ENCODE measurements around the gene RPL5.

GRCh38 chr1:92862605-92863004, 30.8 kb downstream of the RPL5 start:
- no peak for TF ChIP-seq CTCF (conservative IDR thresholded peaks at IDR 0.05; ENCODE audit: low read depth in 2 of 2)
- TF ChIP-seq REST (IDR thresholded peaks at IDR 0.05; ENCODE audit: unreplicated experiment): no peak
- no peak for TF ChIP-seq POLR2AphosphoS5 (IDR thresholded peaks at IDR 0.05; ENCODE audit: low read depth)
- TF ChIP-seq NANOG (IDR thresholded peaks at IDR 0.05; ENCODE audit: borderline replicate concordance): no peak
- no peak for TF ChIP-seq EZH2phosphoT487 (IDR thresholded peaks at IDR 0.05; ENCODE audit: unreplicated experiment)
- no peak for TF ChIP-seq JUNB (IDR thresholded peaks at IDR 0.05; ENCODE audit: unreplicated experiment)

Measured in GM23338 (cell line).